ENCODE measurements around the gene PLXDC1.

- no peak for TF ChIP-seq POLR2A (IDR thresholded peaks at IDR 0.05)
- no peak for TF ChIP-seq EP300 (IDR thresholded peaks at IDR 0.05)
Observed at GRCh38 chr17:39174920-39175694, 23.7 kb upstream of the PLXDC1 start.
